BE2C (cell line): ENCODE results near the gene MYADM.
A peak's percentile ranks its signal among the peaks of the same experiment; 100 is the strongest.
"Not testable (repeated sequence)": the region's sequence is repeated elsewhere in the genome, so short reads cannot be mapped to it uniquely, and the experiment has no call there.

Source experiments
- DNase-seq: peaks from one replicate; pipeline ENCODE4 v3.0.0-alpha.2; 2020
- H3K27me3 ChIP-seq: fragments of 250-450 bp; sonication (Bioruptor Pico); 2 replicates; pipeline ENCODE4 v1.5.1; 2020; ENCODE audit warnings: mild to moderate bottlenecking
- H3K36me3 ChIP-seq: fragments of 250-450 bp; sonication (Bioruptor Pico); 2 replicates; pipeline ENCODE4 v1.5.1; 2020; ENCODE audit warnings: mild to moderate bottlenecking
- H3K4me1 ChIP-seq: fragments of 250-450 bp; sonication (Bioruptor Pico); 2 replicates; pipeline ENCODE4 v1.5.1; 2020
- H3K4me3 ChIP-seq: 2 replicates; pipeline ENCODE4 v1.5.1; 2011; ENCODE audit warnings: low read depth, low read length
- H3K9me3 ChIP-seq: fragments of 250-450 bp; sonication (Bioruptor Pico); 2 replicates; pipeline ENCODE4 v1.5.1; 2020
- TF ChIP-seq, protein P1 (sequence below): IDR thresholded peaks from 2 replicates; pipeline ENCODE4 v1.5.1; 2012; ENCODE audit warnings: mild to moderate bottlenecking, low read depth, low read length

The MYADM gene

DNA sequence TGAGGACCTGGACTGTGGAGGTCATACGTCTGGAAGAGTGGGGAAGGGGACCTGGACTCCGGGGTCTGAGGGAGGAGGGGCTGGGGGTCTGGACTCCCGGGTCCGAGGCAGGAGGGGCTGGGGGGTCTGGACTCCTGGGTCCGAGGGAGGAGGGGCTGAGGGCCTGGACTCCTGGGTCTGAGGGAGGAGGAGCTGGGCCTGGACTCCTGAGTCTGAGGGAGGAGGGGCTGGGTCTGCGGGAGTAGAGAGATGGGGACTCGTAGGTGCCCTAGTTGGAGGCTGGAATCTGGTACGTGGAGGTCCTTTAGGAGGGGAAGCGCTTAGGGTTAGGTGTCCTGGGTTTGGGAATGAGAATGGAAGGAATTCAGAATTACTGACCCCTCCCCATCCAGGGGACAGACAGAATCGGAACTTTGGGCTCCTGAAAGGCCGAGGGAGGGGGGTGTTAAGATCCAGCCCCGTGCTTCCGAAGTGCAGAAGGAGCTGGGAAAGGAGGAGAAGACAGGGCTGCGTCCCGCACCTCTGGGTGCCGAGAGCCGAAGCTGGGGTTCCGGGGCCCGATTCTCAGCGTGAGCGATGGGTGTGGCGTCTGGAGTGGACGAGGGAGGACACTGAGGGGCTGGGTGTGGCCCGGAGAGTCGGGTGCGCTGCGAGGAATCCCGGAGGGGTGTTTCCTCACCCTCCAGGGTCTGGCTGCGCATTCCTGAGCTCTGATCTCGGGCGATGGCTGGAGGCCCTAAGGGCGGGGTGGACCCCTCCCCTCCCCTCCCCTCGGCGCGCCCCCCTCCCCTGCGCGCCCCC lies 608 bp downstream of the MYADM start:
- DNase-seq: peak; percentile 51
- TF ChIP-seq, protein P1, sequence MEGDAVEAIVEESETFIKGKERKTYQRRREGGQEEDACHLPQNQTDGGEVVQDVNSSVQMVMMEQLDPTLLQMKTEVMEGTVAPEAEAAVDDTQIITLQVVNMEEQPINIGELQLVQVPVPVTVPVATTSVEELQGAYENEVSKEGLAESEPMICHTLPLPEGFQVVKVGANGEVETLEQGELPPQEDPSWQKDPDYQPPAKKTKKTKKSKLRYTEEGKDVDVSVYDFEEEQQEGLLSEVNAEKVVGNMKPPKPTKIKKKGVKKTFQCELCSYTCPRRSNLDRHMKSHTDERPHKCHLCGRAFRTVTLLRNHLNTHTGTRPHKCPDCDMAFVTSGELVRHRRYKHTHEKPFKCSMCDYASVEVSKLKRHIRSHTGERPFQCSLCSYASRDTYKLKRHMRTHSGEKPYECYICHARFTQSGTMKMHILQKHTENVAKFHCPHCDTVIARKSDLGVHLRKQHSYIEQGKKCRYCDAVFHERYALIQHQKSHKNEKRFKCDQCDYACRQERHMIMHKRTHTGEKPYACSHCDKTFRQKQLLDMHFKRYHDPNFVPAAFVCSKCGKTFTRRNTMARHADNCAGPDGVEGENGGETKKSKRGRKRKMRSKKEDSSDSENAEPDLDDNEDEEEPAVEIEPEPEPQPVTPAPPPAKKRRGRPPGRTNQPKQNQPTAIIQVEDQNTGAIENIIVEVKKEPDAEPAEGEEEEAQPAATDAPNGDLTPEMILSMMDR: no peak
- Histone ChIP-seq H3K36me3 (no peaks in the 10 kb centered on the region), H3K4me1 (peaks cover 6% of the 10 kb centered on the region), H3K27me3 (no peaks in the 10 kb centered on the region), H3K9me3 (no peaks in the 10 kb centered on the region), H3K4me3 (peak overlapping the region; percentile 84)

GRCh38 chr19:53868892-53869804 lies 1.5 kb downstream of the MYADM start:
- TF ChIP-seq, protein P1: 0 out of 2 replicates have a peak, but pooled peaks have one; percentile 13
- peak; percentile 92 for DNase-seq
- H3K27me3 ChIP-seq: no peaks in the 10 kb centered on the region
- H3K36me3 ChIP-seq: peaks cover 8% of the 10 kb centered on the region; the same call in 1 of the 2 replicates
- peak overlapping the region; percentile 84 for H3K4me3 ChIP-seq
- peaks cover 6% of the 10 kb centered on the region for H3K4me1 ChIP-seq
- H3K9me3 ChIP-seq: no peaks in the 10 kb centered on the region

- not testable (repeated sequence) for DNase-seq, H3K4me1 ChIP-seq, H3K9me3 ChIP-seq, H3K27me3 ChIP-seq
- Histone ChIP-seq H3K4me3 (peak overlapping the region; percentile 84), H3K36me3 (peaks cover 11% of the 10 kb centered on the region; the same call in 1 of the 2 replicates)
These were observed 2.3 kb downstream of the MYADM start for GRCh38 chr19:53869805-53870484.

- Histone ChIP-seq H3K27me3 (no peaks in the 10 kb centered on the region), H3K36me3 (peaks cover 11% of the 10 kb centered on the region; the same call in 1 of the 2 replicates), H3K4me3 (no peak overlapping the region), H3K9me3 (no peaks in the 10 kb centered on the region), H3K4me1 (peaks cover 6% of the 10 kb centered on the region)
- TF ChIP-seq, protein P1: no peak
- DNase-seq: no peak
These were observed 2.8 kb downstream of the MYADM start for GRCh38 chr19:53870485-53870844.

GRCh38 chr19:53871454-53871853 lies 3.8 kb downstream of the MYADM start:
- TF ChIP-seq, protein P1: no peak
- H3K9me3 ChIP-seq: no peaks in the 10 kb centered on the region
- no peaks in the 10 kb centered on the region for H3K27me3 ChIP-seq
- no peak for DNase-seq
- no peak overlapping the region for H3K4me3 ChIP-seq
- H3K36me3 ChIP-seq: peaks cover 11% of the 10 kb centered on the region; the same call in 1 of the 2 replicates
- H3K4me1 ChIP-seq: peaks cover 6% of the 10 kb centered on the region

GRCh38 chr19:53872762-53873161 lies 5.1 kb downstream of the MYADM start:
- Histone ChIP-seq H3K36me3 (peaks cover 11% of the 10 kb centered on the region; the same call in 1 of the 2 replicates), H3K9me3 (no peaks in the 10 kb centered on the region), H3K4me1 (no peaks in the 10 kb centered on the region), H3K27me3 (no peaks in the 10 kb centered on the region), H3K4me3 (no peak overlapping the region)
- TF ChIP-seq, protein P1: no peak
- no peak for DNase-seq
